ENCODE data around the gene RALY.

RALY gene

DNA sequence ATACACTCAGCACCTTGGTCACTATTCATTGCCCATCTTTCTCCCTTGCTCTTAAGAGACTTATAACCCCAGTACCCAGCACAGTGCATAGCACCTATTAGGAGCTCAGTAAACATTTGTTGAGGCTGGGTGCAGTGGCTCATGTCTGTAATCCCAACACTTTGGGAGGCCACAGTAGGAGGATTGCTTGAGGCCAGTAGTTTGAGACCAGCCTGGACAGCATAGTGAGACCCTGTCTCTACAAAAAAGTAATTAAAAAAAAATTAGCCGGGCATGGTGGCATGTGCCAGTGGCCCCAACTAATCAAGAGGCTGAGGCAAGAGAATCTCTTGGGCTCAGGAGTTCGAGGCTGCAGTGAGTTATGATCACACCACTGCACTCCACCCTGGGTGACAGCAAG lies 126.5 kb downstream of the RALY start:
- TF ChIP-seq, protein P1, sequence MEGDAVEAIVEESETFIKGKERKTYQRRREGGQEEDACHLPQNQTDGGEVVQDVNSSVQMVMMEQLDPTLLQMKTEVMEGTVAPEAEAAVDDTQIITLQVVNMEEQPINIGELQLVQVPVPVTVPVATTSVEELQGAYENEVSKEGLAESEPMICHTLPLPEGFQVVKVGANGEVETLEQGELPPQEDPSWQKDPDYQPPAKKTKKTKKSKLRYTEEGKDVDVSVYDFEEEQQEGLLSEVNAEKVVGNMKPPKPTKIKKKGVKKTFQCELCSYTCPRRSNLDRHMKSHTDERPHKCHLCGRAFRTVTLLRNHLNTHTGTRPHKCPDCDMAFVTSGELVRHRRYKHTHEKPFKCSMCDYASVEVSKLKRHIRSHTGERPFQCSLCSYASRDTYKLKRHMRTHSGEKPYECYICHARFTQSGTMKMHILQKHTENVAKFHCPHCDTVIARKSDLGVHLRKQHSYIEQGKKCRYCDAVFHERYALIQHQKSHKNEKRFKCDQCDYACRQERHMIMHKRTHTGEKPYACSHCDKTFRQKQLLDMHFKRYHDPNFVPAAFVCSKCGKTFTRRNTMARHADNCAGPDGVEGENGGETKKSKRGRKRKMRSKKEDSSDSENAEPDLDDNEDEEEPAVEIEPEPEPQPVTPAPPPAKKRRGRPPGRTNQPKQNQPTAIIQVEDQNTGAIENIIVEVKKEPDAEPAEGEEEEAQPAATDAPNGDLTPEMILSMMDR (conservative IDR thresholded peaks at IDR 0.05; ENCODE audit: low read length) = no peak
- DNase-seq (ENCODE audit: low read depth) = no peak

DNA sequence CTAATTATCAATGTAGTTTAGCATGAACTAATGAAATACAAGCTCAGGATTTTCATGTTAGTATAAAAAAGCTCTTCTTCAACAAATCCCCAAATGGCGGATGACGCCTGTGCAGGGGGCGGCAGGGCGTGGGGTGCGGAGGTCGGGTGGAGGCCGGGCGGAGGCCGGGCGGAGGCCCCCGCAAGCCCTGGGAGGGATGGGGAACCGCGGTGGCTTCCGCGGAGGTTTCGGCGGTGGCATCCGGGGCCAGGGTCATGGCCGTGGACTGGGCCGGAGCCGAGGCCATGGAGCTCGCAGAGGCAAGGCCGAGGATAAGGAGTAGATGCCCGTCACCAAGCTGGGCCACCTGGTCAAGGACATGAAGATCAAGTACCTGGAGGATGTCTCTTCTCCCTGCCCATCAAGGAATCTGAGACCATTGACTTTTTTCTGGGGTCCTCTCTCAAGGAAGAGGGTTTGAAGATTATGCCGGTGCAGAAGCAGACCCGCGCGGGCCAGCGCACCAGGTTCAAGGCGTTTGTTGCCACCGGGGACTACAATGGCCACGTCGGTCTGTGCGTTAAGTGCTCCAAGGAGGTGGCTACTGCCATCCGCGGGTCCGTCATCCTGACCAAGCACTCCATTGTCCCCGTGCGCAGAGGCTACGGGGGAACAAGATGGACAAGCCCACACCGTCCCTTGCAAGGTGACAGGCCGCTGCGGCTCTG lies 128.7 kb downstream of the RALY start:
- TF ChIP-seq, protein P1 (conservative IDR thresholded peaks at IDR 0.05; ENCODE audit: low read length) = no peak
- no peak for DNase-seq (ENCODE audit: low read depth)

More for the DNA sequence above, 126.5 kb downstream of the RALY start:
- no peak overlapping the region for H3K4me3 ChIP-seq (ENCODE audit: low read length)

DNA sequence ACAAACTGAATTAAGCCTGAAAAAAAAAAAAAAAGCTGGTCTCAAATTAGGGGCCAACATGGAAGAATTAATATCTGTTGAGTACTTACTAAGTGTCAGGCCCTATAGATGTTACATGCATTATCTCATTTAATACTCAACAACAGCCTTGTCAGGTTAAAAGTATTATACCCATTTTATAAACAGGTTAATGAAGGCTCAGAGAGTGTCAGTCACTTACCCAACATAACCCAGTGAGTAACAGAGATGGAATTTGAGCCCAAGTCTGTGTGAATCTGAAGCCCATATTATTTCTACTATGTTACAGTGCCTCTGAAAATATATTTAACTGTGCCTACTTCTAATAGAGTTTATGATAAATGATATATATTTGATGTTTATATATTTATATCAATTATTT lies 129.6 kb downstream of the RALY start:
- no peak for DNase-seq (ENCODE audit: low read depth)
- TF ChIP-seq, protein P1 (conservative IDR thresholded peaks at IDR 0.05; ENCODE audit: low read length) = no peak
- H3K4me3 ChIP-seq (ENCODE audit: low read length) = no peak overlapping the region

More for the DNA sequence above, 128.7 kb downstream of the RALY start:
- H3K4me3 ChIP-seq (ENCODE audit: low read length) = no peak overlapping the region

DNA sequence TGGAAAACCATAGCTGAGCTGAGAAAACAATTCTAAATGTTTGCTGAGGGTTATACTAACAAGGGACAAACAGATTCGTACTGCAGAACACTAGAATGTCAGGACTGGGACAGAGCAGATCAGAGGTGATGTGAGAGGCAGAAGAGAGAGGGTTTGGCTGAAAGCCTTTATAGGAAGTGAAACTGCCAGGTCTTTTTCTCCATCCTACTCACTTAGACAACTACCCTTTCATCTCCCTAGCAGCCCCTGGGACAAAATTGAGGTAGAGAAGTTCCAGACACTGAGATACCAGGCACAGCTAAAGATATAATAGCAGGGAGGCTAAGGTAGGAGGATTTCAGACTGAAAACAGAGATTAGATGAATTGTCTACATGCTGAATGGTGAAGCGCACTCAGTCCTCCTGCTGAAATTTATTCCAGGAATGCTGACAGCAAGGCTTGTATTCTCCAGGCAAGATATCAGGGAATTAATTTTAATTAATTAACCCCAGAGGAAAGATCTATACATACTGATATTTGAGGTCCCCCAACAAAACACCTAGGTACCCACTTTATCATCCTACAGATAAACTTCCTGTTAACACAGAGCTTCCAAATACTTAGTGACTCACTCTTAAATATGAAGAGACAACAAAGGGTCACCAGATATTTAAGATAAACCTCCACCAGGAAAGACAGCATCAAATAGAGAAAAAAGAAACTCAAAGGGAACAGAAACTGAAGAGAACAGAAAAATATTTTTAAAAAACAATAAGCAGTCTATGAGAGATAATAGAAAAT lies 130.9 kb downstream of the RALY start:
- DNase-seq (ENCODE audit: low read depth) = no peak
- TF ChIP-seq, protein P1 (conservative IDR thresholded peaks at IDR 0.05; ENCODE audit: low read length) = no peak
- H3K4me3 ChIP-seq (ENCODE audit: low read length) = no peak overlapping the region

DNA sequence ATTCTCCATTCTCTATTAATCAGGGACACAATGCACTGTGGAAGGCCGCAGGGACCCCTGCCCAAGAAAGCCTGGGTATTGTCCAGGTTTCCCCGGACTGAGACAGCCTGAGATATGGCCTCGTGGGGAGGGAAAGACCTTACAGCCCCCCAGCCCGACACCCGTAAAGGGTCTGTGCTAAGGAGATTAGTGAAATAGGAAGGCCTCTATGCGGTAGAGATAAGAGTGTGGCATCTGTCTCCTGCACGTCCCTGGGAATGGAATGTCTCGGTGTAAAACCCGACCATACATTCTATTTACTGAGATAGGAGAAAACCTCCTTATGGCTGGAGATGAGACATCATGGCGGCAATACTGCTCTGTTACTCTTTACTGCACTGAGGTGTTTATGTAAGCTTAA lies 134.1 kb downstream of the RALY start:
- no peak for DNase-seq (ENCODE audit: low read depth)
- no peak overlapping the region for H3K4me3 ChIP-seq (ENCODE audit: low read length)
- TF ChIP-seq, protein P1 (conservative IDR thresholded peaks at IDR 0.05; ENCODE audit: low read length) = no peak

DNA sequence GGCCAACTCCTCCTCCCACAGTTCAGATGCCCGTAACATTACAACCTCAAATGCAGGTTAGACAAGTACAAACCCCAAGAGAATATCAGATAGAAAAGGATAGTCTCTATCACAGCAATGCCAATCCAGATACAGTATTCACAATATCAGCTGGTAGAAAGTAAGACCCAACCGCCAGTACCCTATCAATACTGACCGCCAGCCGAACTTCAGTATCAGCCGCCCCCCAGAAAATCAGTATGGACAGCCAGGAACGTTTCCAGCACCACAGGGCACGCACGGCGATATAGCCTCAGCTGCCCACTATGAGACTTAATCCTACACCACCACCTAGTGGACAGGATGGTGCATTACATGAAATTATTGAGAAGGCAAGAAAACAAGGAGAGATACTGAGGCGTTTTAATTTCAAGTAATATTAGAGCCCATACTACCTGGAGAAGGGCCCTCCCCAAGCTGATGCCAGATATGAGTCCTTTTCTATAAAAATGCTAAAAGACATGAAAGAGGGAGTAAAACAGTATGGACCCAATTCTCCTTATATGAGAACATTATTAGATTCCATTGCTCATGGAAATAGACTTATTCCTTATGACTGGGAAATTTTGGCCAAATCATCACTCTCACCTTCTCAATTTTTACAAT lies 135.9 kb downstream of the RALY start:
- TF ChIP-seq, protein P1 (conservative IDR thresholded peaks at IDR 0.05; ENCODE audit: low read length) = peak; percentile 83
- H3K4me3 ChIP-seq (ENCODE audit: low read length) = peak overlapping the region; percentile 17; the same call in 1 of the 2 replicates
- peak; percentile 69 for DNase-seq (ENCODE audit: low read depth)
